Endothelial cell of umbilical vein (primary cell): ENCODE results near the gene DDX10. TPM values are rescaled to one million over a fixed set of nuclear protein-coding genes. Genes with fewer than 3 reads are reported as not detected.

Source experiments
- BruUV-seq: library from RNA; stranded (reverse); fragments of 400-500 nt; replicated peaks from 2 replicates; lab custom pipeline; 2021; lab: Mats Ljungman, UMichigan
- CTCF ChIA-PET: fragments of 300-600, 350-600 bp; sonication (Branson Sonifier 250); formaldehyde crosslinking; loops from one replicate; lab custom pipeline; 2021; ENCODE audit warnings: antibody characterized with exemption, inconsistent platforms; lab: Charles Lee
- POLR2A ChIA-PET: fragments of 300-600, 350-600 bp; sonication (Branson Sonifier 250); formaldehyde crosslinking; loops from one replicate; lab custom pipeline; 2021; ENCODE audit warnings: antibody characterized with exemption, inconsistent platforms; lab: Charles Lee
- DNase-seq: peaks from one replicate; pipeline ENCODE4 v3.0.0-alpha.2; 2011; ENCODE audit warnings: low read depth, low spot score
- FAIRE-seq: peaks from 2 replicates; lab custom pipeline; 2011; peaks lifted over from hg19 to GRCh38; lab: Jason Lieb, UNC
- H2AFZ ChIP-seq: 2 replicates; pipeline ENCODE4 v1.6.0; 2012; ENCODE audit warnings: low read depth, low read length, control low read depth, inconsistent platforms
- H3K27ac ChIP-seq: 2 replicates; pipeline ENCODE4 v1.5.1; 2011; ENCODE audit warnings: low read depth, mild to moderate bottlenecking, control low read depth, low read length, moderate library complexity; ENCODE audit not compliant: insufficient read depth
- H3K27me3 ChIP-seq, 2 experiments: 2 replicates each; pipeline versions ENCODE4 v1.6.0 to v1.6.1; 2011; ENCODE audit warnings: low read length in 2 of 2, mixed read lengths in 1 of 2; ENCODE audit not compliant: control insufficient read depth in 2 of 2, insufficient read depth in 2 of 2
- H3K36me3 ChIP-seq, 2 experiments: 2 replicates in 1 of 2; 3 replicates in 1 of 2; pipeline ENCODE4 v1.5.1; 2011; ENCODE audit warnings: low read length in 2 of 2, mild to moderate bottlenecking in 1 of 2, moderate library complexity in 1 of 2; ENCODE audit not compliant: control insufficient read depth in 2 of 2, insufficient read depth in 2 of 2; ENCODE audit errors: extremely low read depth in 1 of 2
- H3K4me1 ChIP-seq: 3 replicates; pipeline ENCODE4 v1.5.1; 2011; ENCODE audit warnings: mild to moderate bottlenecking, low read length; ENCODE audit not compliant: control insufficient read depth, insufficient read depth; ENCODE audit errors: extremely low read depth
- H3K4me2 ChIP-seq: 2 replicates; pipeline ENCODE4 v1.6.1; 2011; ENCODE audit warnings: low read length, control low read depth, mixed read lengths; ENCODE audit not compliant: insufficient read depth
- H3K4me3 ChIP-seq, 3 experiments: fragments of 200-600 bp in 1 of 3; sonication (generic), shearing (Covaris generic) in 1 of 3; replicated peaks in 1 of 3; 2 replicates each; pipeline ENCODE4 v1.5.1; 2011 to 2016; ENCODE audit warnings: control low read depth in 3 of 3, low read length in 3 of 3, mild to moderate bottlenecking in 2 of 3, inconsistent platforms in 1 of 3, low read depth in 1 of 3, moderate library complexity in 1 of 3; ENCODE audit not compliant: insufficient read depth in 1 of 3
- H3K79me2 ChIP-seq: 2 replicates; pipeline ENCODE4 v1.6.0; 2012; ENCODE audit warnings: low read length, inconsistent platforms; ENCODE audit not compliant: control insufficient read depth, insufficient read depth
- H3K9ac ChIP-seq: replicated peaks from 2 replicates; pipeline ENCODE3; 2011; ENCODE audit warnings: low read length, control low read depth; ENCODE audit not compliant: insufficient read depth; ENCODE audit errors: extremely low read depth
- H3K9me1 ChIP-seq: replicated peaks from 3 replicates; pipeline ENCODE4 v1.6.0; 2011; ENCODE audit warnings: mild to moderate bottlenecking, low read length; ENCODE audit not compliant: control insufficient read depth, insufficient read depth; ENCODE audit errors: extremely low read depth
- H3K9me3 ChIP-seq: replicated peaks from 2 replicates; pipeline ENCODE4 v1.5.1; 2012; ENCODE audit warnings: low read length, inconsistent platforms; ENCODE audit not compliant: control insufficient read depth, insufficient read depth
- H4K20me1 ChIP-seq: replicated peaks from 2 replicates; pipeline ENCODE3; 2011; ENCODE audit warnings: mild to moderate bottlenecking, low read length; ENCODE audit not compliant: control insufficient read depth, insufficient read depth; ENCODE audit errors: extremely low read depth
- CTCF ChIP-seq, 2 donors: IDR thresholded peaks; 1 replicate in 1 of 2; 2 replicates in 1 of 2; pipeline ENCODE4 v1.5.1; 2011; ENCODE audit warnings: low read length in 2 of 2, mild to moderate bottlenecking in 2 of 2, moderate library complexity in 2 of 2, control low read depth in 1 of 2, inconsistent platforms in 1 of 2, low read depth in 1 of 2; ENCODE audit not compliant: insufficient read depth in 1 of 2; ENCODE audit errors: extremely low read depth in 1 of 2
- EZH2 ChIP-seq: IDR thresholded peaks from 2 replicates; pipeline ENCODE4 v1.6.1; 2012; ENCODE audit warnings: borderline replicate concordance, low read depth, mild to moderate bottlenecking, moderate library complexity, low read length, inconsistent platforms; ENCODE audit not compliant: severe bottlenecking
- FOS ChIP-seq: IDR thresholded peaks from 2 replicates; pipeline ENCODE4 v1.6.1; 2011; ENCODE audit warnings: mild to moderate bottlenecking, low read length, moderate library complexity, borderline replicate concordance; ENCODE audit not compliant: insufficient read depth
- GATA2 ChIP-seq: IDR thresholded peaks from 2 replicates; pipeline ENCODE4 v1.7.0; 2011; ENCODE audit warnings: low read depth, mild to moderate bottlenecking, moderate library complexity, mixed read lengths, low read length; ENCODE audit not compliant: insufficient read length, insufficient read depth
- JUN ChIP-seq: IDR thresholded peaks from 2 replicates; pipeline ENCODE4 v1.6.1; 2011; ENCODE audit warnings: borderline replicate concordance, low read depth; ENCODE audit not compliant: insufficient read length, insufficient read depth
- MYC ChIP-seq: IDR thresholded peaks from one replicate; pipeline ENCODE4 v1.6.1; 2011; ENCODE audit warnings: mild to moderate bottlenecking, low read depth, low read length
- dilution Hi-C: fragments of 300-500 bp; cut with MboI; formaldehyde crosslinking; loops from one replicate; pipeline ENCODE4 v1.15.0; 2019; ENCODE audit warnings: low sequenced_read_pairs; ENCODE audit not compliant: extremely low pct_ligation_motif_present
- intact Hi-C: fragments of 100-400 bp; cut with micrococcal nuclease; formaldehyde crosslinking; loops from one replicate; pipeline ENCODE4 v1.10.0; 2022
- polyA plus RNA-seq, 4 experiments: library from polyadenylated mRNA; depleted of rRNA in 3 of 4; stranded (reverse) in 3 of 4; unstranded in 1 of 4; fragments of >200 nt; gene quantifications; 2 replicates each; pipeline versions ENCODE4 v1.2.1 to v1.2.3, GENCODE V29; 2011 to 2012; ENCODE audit warnings: missing spikeins in 1 of 4
- total RNA-seq: library from RNA; stranded (reverse); gene quantifications from 2 replicates; pipeline ENCODE4 v1.2.3, GENCODE V29; 2021
- TF ChIP-seq, protein P1 (sequence below): IDR thresholded peaks from 2 replicates; pipeline ENCODE4 v1.6.1; 2011; ENCODE audit not compliant: insufficient read depth, insufficient read length

The DDX10 gene
- total and polyA plus RNA-seq, 2 donors (not counting 3 experiments of a cell fraction or from before 2014, with no cell fraction given): 29.8 to 35.2 TPM

- TF ChIP-seq, protein P1, sequence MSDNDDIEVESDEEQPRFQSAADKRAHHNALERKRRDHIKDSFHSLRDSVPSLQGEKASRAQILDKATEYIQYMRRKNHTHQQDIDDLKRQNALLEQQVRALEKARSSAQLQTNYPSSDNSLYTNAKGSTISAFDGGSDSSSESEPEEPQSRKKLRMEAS: no peak
- no peak for TF ChIP-seq EZH2
- TF ChIP-seq JUN: no peak
- TF ChIP-seq GATA2: no peak
- no peak for TF ChIP-seq FOS
- TF ChIP-seq MYC: no peak
- TF ChIP-seq CTCF (IDR thresholded peaks at IDR 0.05; ENCODE audit: extremely low read depth in 1 of 2, insufficient read depth in 1 of 2, low read depth in 1 of 2, low read length in 2 of 2): no peak
- dilution Hi-C loops: no loop called here
- Histone ChIP-seq H3K27ac (no peak overlapping the region), H3K9me3 (no peaks in the 10 kb centered on the region), H3K4me3 (no peak overlapping the region), H3K9ac (no peak overlapping the region), H3K36me3 (no peaks in the 10 kb centered on the region), H2AFZ (no peak overlapping the region), H3K9me1 (no peaks in the 10 kb centered on the region), H3K79me2 (no peaks in the 10 kb centered on the region), H4K20me1 (no peaks in the 10 kb centered on the region), H3K27me3 (no peaks in the 10 kb centered on the region), H3K4me2 (no peak overlapping the region), H3K4me1 (peaks cover 14% of the 10 kb centered on the region)
- POLR2A ChIA-PET: no interaction called here
- CTCF ChIA-PET: no interaction called here
- intact Hi-C loops: loop anchor here (1.0 kb wide), 1 partner anchor 11 kb away; no protein-coding TSS in a partner anchor
- FAIRE-seq: no peak
- BruUV-seq: no TSS peak
- DNase-seq: no peak
Measured at GRCh38 chr11:108975641-108976071, 310.8 kb downstream of the DDX10 start.
